GM19099 (cell line): ENCODE measurements around the gene ARHGEF4.

Experiments used
- POLR2A ChIP-seq: IDR thresholded peaks from 3 replicates; pipeline ENCODE4 v1.6.1; 2011; ENCODE audit warnings: low read depth; ENCODE audit not compliant: insufficient read length; ENCODE audit errors: extremely low read depth

Gene ARHGEF4

GRCh38 chr2:130920415-130921163 lies 83.9 kb downstream of the ARHGEF4 start:
- TF ChIP-seq POLR2A = no peak

DNA sequence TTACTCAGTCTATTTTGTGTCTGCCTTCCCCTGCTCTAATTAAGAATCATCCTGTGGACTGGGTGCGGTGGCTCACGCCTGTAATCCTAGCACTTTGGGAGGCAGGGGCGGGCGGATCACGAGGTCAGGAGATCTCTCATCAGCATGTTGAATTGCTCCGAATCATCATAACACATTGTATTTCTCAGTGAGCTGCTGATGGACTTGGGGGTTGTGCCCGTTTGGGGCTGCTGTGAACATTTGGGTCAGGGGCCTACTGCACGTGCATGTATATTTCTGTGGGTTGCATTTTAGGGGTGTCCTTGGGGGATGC lies 84.4 kb downstream of the ARHGEF4 start:
- no peak for TF ChIP-seq POLR2A

DNA sequence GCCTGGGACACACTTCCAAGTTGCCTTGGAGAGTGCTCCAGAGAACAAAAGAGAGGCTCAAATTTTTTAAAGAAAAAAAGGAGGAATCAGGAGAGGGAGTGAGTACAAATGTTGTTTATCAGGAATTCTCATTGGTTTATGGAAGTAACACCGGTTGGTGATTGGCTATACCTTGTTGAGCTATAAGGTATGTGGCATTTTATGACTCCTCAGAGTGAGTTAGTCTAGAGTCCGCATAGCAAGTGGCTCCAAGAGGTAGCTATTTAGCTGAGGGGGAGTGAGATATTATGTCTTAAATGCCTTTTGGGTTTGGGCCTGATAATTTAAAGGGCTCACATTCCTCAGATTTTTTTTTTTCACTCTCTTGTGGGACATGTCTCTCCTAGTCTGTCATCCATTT lies 85.7 kb downstream of the ARHGEF4 start:
- no peak for TF ChIP-seq POLR2A

DNA sequence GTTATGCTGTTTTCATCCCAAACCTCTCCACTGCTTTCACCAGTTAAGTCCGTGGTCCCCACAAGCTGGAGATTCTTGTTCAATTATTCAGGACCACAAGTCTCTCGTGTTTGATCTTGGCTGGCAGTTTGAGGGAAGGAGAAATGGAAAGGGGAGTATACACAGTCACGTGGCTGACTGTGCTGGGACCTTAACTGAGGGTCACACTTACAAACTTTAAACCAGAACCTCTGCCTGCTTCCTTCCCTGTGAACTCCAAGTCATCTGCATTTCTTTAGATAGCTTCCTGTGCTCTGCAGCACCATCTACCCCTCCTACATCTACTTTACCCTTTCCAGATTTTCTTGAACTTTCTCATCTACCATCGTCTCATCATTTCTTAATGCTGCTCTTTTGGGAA lies 91.7 kb downstream of the ARHGEF4 start:
- TF ChIP-seq POLR2A = no peak

DNA sequence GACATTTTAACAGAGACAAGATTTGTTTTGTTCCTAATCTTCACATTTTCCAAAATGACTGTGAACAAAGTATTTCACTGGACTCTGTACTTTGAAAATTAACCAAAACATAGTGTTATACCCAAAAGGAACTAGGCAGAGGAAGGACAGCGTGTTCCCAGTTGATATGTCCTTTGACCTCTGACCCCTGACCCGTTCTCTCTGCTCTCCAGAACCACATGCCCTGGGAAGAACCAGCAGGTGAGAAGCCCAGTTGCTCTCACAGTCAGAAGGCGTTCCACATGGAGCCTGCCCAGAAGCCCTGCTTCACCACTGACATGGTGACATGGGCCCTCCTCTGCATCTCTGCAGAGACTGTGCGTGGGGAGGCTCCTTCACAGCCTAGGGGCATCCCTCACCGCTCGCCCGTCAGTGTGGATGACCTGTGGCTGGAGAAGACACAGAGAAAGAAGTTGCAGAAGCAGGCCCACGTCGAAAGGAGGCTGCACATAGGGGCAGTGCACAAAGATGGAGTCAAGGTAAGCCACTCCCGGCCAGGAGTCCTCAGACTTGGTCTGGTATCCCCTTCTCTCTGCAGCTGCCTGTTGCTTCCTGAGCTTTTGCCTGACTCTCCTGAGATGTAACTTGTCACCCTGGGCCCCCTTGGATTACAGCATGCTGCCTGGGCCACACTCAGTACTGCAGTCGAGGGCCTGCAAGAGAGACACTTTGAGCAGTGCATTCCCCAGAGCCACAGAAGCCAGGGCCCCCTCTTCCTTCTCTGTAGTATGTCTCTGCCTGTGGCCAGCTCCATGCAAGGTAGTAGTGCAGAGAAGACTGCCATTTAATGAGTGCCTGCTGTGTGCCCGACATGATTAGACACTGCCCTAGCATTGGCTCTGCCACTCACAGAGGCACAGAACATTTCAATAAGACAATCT lies 94.3 kb downstream of the ARHGEF4 start:
- no peak for TF ChIP-seq POLR2A

GRCh38 chr2:130933501-130933900 lies 96.8 kb downstream of the ARHGEF4 start:
- TF ChIP-seq POLR2A = no peak

DNA sequence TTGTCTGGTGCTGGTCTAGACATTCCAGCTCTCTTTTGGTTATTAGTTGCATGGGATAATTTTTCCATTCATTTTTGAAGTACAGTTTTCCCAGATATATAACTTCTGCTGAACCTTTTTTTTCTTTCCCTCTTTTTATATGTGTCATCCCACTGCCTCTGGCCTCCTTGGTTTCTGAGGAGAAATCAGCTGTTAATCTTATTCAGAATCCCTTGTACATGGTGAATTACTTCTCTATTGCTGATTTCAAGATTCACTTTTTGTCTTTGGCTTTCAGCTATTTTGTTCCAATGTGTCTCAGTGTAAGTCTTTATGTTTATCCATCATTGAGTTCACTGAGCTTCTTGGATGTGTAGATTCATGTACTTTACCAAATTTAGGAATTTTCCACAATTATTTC lies 99.7 kb downstream of the ARHGEF4 start:
- TF ChIP-seq POLR2A = no peak

- TF ChIP-seq POLR2A = no peak
These were observed 111.3 kb downstream of the ARHGEF4 start for GRCh38 chr2:130947967-130948366.

DNA sequence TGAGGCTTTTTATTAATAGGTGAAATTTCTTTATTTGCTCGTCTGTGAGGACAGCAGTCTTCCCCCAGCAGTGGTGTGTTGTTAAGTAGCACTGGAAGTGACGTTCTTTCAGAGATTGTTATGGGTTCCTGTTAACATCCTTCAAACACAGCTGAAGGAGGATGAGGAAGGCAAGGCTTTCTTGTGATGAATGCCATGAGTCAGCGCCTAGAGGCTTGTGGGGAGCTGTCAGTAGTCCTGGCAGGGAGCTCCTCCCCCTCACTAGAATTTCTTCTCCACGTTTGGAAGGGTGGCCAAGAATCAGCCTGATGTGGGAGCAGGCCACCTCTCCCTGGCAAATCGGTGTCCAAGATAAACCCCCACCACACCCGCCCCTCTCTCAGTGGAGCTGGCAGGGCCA lies 113.2 kb downstream of the ARHGEF4 start:
- TF ChIP-seq POLR2A = no peak

- no peak for TF ChIP-seq POLR2A
These were observed 114.3 kb downstream of the ARHGEF4 start for GRCh38 chr2:130951018-130951417.

DNA sequence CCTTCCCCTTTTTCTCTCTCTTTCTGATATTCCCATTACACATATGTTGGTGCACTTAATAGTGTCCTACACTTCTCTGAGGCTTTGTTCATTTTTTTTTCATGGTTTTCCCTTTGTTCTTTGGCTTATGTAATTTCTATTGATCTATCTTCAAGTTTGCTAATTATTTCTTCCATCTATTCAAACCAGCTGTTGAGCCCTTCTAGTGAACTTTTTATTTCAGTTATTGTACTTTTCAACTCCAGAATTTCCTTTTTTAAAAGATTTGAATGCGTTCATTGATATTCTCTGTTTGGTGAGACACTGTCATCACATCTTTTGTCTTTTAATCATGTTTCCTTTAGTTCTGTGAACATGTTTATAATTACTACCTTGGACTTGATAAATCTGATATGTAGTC lies 118.2 kb downstream of the ARHGEF4 start:
- no peak for TF ChIP-seq POLR2A

DNA sequence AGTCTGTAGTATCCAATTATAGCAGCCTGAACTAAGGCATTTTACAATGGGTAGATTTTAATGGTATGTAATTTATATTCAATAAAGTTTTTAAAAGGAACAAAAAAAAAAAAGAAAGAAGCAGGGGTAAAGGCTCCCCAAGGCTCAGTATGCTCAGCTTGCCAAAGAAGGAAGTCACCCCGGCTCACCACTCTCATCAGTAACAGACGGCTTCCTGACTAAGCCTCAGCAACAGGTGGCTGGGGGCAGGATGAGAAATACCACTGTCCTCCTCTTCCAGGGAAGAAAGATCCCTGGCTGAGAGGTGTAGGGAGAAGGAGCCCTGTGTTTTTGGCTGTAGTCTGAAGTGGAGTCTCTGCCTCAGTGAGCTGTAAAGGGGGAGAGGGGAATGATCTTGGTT lies 121.2 kb downstream of the ARHGEF4 start:
- no peak for TF ChIP-seq POLR2A

GRCh38 chr2:130963196-130963848 lies 126.6 kb downstream of the ARHGEF4 start:
- no peak for TF ChIP-seq POLR2A

DNA sequence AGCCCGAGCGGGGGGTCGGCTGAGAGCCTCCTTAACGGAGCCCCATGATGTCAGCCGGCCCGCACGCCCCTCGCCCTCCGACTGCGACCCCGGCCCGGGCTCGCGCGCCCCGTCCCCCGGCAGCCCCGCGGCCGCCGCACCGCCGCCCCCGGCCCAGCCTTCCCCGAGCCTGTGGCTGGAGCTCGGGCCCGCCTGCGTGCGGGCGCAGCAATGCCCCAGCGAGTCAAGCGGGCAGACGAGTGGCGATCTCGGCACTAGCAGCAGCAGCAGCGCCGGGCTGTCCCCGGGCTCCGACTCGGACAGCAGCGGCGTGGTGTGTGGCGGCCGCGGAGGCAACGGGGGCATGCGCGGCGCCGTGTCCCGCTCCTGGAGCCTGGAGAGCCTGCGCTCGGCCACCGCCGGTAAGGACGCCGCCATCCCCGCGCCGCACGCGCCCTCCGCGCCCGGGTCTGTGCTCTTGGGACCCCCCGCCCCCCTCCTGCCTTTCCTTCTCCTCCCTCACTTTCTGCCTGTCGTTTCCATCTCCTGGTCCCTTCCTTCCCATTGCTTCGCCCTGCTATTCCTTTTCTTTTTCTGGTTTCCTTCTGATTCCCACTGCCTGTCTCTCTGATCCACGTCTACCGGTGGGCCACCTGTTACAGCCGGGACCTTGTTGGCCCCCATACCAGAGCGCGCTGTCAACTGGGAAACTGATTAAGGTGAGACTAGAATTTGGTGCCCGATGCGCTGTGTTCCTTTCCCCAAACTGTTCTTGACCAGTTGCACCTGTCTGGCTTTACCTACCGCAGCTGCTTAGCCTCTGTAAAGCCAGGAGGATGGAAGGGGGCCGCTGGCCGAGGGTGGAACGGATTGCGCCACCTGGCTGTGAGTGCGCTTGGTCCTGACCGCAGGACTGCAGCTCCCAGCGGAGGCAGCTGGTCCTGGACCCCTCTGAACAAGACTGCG lies 127.4 kb downstream of the ARHGEF4 start:
- TF ChIP-seq POLR2A = no peak

DNA sequence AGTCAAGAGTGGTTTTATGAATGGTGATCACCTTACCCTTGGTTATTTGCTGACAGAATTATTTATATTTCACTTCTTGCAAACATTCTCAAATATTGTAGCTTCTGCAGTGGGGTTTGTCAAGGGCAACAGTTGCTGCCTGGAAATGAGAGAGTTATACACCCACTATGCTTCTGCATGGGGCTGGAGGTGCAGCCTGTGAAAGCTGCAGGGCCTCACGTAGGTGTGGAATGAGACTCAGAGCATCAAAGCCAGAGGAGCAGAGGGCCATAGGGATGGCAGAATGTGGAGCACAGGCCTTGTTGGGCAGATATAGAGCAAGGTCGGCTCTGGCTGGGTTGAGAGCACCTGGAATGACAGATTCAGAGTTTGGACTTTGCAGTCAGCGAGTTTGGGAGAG lies 128.2 kb downstream of the ARHGEF4 start:
- no peak for TF ChIP-seq POLR2A

GRCh38 chr2:130966149-130966774 lies 129.5 kb downstream of the ARHGEF4 start:
- no peak for TF ChIP-seq POLR2A
